GM15510 (cell line): ENCODE data around the gene PDXDC1.
A peak's percentile ranks its signal among the peaks of the same experiment; 100 is the strongest.

ENCODE experiments used
- POLR2A ChIP-seq: IDR thresholded peaks from 3 replicates; pipeline ENCODE4 v1.6.1; 2011; ENCODE audit warnings: borderline replicate concordance; ENCODE audit not compliant: insufficient read length; ENCODE audit errors: extremely low read depth

PDXDC1 gene

DNA sequence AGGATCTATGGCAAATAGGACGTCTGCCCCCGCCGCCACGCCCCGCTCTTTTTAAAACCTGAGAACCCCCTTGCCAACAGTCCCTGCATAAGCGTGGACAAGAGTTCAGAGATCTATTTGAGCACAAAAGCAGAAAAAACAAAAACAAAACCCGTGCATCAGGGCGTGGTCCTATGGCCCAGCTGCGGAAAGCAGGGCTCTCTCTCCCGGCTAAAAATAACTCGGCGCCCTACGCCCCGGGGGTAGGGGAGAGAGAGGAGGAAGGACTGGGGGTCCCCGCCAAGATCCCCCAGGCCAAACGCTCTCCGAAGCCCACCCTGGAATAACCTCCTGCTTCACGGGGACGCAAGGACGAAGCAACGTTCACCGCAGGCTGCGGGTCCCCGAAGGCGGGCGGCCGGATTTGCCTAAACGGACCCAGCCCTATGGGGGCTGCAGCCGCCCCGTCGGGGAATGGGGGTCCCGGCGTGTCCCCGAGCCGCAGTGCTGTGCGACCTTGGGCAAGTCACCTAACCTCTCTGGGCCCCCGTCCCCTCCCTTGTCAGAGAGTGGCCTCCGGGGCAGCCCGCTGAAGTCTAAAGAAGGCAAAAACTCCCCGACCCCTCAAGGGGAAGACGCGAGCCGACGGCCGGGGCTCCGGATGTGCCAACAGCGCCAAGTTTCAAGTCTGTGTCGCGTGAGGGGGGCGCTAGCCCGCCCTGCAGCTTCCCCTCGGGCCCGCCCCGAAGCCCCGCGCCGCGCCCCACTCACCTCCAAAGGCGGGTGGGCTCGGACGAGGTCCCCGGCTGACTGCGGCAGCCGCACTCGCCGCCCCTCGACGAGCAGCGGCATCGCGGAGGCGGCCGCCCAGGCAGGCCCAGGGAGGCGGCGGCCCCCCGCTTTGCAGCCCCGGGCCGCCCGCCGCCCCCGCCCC, 80.6 kb downstream of the PDXDC1 start:
- TF ChIP-seq POLR2A, result peak; percentile 56

DNA sequence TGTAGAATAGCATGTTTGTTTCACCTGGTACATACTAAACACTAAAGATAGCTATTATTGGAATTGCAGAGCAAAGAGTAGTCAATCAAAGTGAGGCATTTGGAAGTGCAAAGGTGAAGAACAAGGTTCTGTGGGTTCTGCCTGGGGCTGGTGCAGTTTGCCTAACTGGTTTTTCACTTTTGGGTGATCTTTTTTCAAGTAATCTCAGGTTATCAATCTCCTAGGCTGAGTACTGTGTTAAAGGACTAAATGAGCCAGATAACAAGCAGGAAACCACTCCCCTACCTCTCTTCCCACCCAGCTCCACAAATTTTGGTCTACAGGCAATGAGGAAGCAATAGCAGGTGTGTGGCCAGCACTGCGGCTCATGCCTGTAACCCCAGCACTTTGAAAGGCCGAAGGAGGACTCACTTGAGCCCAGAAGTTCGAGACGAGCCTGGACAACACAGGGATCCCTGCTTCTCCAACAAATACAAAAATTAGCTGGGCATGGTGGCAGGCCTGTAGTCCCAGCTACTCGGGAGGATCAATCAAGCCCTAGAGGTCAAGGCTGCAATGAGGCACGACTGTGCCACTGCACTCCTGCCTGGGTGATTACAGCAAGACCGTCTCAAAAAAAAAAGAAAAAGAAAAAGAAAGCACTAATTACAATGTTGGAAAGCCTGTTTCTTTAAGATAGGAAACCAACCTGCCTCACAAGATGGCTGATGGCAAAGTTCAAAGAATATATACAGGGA, 83.0 kb downstream of the PDXDC1 start:
- no peak for TF ChIP-seq POLR2A

DNA sequence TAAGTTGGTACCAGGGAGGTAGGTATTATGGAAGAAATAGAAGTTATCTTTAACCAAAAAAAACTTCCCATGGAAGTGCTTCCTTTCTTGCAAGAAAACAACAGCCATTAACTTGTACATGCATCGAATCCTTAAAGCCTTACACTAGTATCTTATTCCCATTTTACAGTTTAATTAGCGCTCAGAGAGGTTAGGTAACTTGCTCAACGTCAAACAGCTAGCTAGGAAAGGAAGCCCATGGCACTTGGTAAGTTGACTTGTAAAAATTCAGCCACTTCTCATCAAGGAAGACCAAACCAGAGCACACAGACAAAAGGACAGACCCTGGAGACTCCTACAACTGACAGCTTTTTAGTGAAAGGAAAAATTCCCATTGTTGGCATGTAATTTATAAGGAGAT, 84.5 kb downstream of the PDXDC1 start:
- no peak for TF ChIP-seq POLR2A

DNA sequence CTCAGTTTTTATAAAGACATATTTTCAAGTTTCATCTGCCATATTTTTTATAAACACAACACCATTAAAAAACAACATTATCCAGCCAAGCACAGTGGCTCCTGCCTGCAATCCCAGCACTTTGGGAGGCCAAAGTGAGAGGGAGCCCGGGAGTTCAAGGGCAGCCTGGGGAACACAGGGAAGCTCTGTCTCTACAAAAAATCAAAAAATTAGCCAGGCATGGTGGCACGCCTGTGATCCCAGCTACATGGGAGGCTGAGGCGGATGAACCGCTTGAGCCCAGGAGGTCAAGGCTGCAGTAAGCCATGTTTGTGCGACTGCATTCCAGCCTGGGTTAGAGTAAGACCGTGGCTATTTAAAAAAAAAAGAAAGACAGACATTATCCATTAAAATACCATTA, 98.3 kb downstream of the PDXDC1 start:
- TF ChIP-seq POLR2A, result no peak

DNA sequence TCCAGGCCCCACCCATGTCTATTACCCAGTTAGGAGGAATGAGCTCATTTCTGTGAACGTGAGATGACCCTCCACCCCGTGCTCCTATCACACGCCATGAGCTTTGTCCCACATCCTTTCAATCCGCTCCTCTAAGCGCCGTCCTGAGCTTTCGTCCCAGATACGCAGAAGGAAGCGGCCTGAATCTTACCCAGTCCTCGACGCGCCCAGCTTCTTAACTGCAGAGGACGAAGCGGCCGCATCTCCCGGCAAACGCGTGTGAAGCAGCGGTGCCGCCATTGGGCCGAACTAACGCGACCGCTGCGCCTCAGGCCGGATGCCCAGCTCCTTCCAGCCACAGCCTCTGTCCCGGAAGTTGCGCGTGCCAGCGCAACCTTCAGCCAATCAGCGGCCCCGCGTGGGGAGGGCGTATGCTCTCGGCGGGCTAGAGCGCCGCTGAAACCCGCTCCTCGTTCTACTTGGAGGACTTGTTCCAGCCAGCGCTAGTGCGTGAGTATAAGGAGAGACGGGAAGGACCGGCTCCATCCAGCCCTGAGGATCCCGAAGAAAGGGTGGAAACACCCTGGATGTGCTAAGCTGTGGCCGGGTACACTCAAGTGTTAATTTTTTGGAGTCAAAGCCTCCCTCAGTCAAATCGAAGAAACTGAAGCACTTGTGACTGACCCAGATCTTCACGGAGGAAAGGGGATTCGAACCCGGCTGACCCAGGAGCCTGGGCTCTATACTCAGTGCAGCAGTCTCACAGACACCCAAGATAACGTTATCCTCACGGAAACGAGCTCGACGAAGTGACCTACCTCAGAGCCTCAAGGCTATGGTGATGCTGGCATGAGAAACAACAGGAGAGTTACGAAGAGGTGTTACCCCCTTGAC, 119.4 kb downstream of the PDXDC1 start, which contains the start of gene RRN3:
TSS of gene RRN3 (minus strand) at position 318 of the 873 bp plus-strand sequence. CDS start at position 279, 39 bp downstream.
- peak; percentile 83 for TF ChIP-seq POLR2A

DNA sequence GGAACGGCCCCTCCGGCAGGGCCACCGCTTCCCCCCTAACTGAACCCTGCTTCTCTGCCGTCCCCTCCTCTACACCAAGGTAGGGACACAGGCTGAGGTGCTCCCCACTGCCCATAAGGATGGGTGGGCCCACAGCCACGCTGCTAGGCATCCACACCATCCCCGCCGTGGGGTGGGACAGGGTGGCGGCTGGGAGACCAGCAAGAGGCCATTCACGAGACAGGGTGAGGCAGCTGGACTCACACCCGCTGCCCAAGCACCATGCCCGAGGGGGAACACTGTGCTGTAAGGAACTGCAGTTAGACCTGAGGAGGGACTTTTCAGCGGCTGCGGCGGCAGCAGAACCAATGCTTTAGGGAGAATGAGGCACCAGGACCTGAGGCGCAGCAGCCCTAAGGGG, 166.8 kb downstream of the PDXDC1 start:
- no peak for TF ChIP-seq POLR2A

DNA sequence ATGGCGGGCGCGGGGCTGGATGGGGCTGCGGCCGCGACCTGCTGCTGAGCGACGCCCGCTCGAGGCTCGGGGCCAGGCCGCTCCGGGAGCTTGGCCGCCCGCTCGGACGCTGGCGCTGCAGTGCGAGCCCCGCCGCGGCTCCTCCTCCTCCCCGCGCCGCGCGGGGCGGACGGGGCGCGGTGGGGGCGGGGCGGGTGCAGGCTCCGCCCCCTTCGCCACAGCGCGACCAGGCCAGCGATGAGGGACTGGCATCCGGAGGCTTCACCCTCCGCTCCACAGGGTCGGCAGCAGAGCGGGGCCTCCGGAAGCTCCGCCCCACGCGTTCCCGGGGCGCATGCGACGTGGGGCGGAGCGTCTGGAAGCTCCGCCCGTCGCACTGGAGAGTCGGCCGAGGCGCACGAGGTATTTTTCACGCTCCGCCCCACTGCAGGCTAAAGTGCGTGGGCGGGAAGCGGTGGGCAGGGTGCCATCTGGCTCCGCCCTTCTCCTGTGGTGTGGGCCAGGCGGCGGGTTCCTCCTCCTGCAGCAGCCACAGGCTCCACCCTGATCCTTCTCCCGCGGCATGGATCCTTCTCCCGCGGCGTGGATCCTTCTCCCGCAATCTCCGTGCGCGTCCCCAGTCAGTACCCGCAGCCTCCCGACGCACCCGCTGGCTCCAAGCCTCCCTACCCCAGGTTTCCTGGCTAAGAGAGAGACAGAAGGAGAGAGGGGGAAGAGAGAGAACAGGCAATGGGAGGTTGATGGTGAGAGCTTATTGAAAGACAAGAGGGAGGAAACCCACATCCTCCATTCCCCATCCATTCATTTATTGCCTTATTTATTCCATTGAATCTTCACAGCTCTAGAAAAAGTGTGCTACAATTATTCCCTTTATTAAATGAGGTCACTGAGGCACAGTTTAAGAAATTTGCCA, 180.1 kb downstream of the PDXDC1 start:
- peak; percentile 70 for TF ChIP-seq POLR2A
